K562 (cell line): ENCODE results near the gene DOK3. TPM values are rescaled to one million over a fixed set of nuclear protein-coding genes. Genes with fewer than 3 reads are reported as not detected.

Experiments
- CBFB ChIP-seq: sonication (generic); formaldehyde crosslinking; IDR thresholded peaks from 2 replicates; pipeline ENCODE4 v1.4.0; 2020; ENCODE audit warnings: mild to moderate bottlenecking, missing genetic modification reagents
- CTBP1 ChIP-seq: fragments of 450-650 bp; IDR thresholded peaks from 2 replicates; pipeline ENCODE4 v1.6.1; 2016; ENCODE audit warnings: borderline replicate concordance
- CTCF ChIP-seq, 3 experiments: IDR thresholded peaks in 2 of 3; conservative IDR thresholded peaks in 1 of 3; 2 replicates each; pipeline ENCODE4 v1.5.1; 2011 to 2012; ENCODE audit warnings: low read length in 3 of 3, mild to moderate bottlenecking in 3 of 3, control low read depth in 2 of 3, improper control_type of control experiment in 1 of 3, inconsistent platforms in 1 of 3, low read depth in 1 of 3, mixed read lengths in 1 of 3, moderate library complexity in 1 of 3; ENCODE audit not compliant: insufficient read depth in 2 of 3
- FOSL1 ChIP-seq: fragments of 200-800 bp; sonication (Bioruptor generic); conservative IDR thresholded peaks from 2 replicates; pipeline ENCODE4 v1.6.1; 2016; ENCODE audit warnings: missing genetic modification characterization, missing compliant biosample characterization
- MBD2 ChIP-seq: sonication (generic); IDR thresholded peaks from 2 replicates; pipeline ENCODE4 v1.6.1; 2016; ENCODE audit warnings: low read depth, borderline replicate concordance
- MCM7 ChIP-seq, 2 experiments: fragments of 450-650 bp; IDR thresholded peaks; 2 replicates each; pipeline ENCODE4 v1.6.1; 2016 to 2018
- NCOA1 ChIP-seq: fragments of 450-650 bp; IDR thresholded peaks from 2 replicates; pipeline ENCODE4 v1.6.1; 2016; ENCODE audit warnings: low read depth
- NCOR1 ChIP-seq: fragments of 450-650 bp; IDR thresholded peaks from 2 replicates; pipeline ENCODE4 v1.6.1; 2016; ENCODE audit warnings: mild to moderate bottlenecking, moderate library complexity
- NFE2 ChIP-seq: IDR thresholded peaks from 2 replicates; pipeline ENCODE4 v1.6.1; 2014; ENCODE audit warnings: antibody characterized with exemption, low read depth
- NR1H2 ChIP-seq: sonication (generic); formaldehyde crosslinking; IDR thresholded peaks from 2 replicates; pipeline ENCODE4 v1.4.0; 2020; ENCODE audit warnings: mild to moderate bottlenecking, missing genetic modification reagents
- RFX1 ChIP-seq: fragments of 450-650 bp; IDR thresholded peaks from 2 replicates; pipeline ENCODE4 v1.6.1; 2016; ENCODE audit warnings: mild to moderate bottlenecking, moderate library complexity
- SMAD4 ChIP-seq: fragments of 250-450 bp; sonication (Bioruptor Pico); conservative IDR thresholded peaks from 2 replicates; pipeline ENCODE4 v1.8.0; 2021; ENCODE audit warnings: inconsistent platforms, mild to moderate bottlenecking, moderate library complexity
- SNRNP70 ChIP-seq: fragments of 200-400 bp; formaldehyde crosslinking; optimal IDR thresholded peaks from 2 replicates; pipeline ENCODE3; 2017; ENCODE audit warnings: low read depth, low read length
- SREBF2 ChIP-seq: sonication (generic); formaldehyde crosslinking; IDR thresholded peaks from 2 replicates; pipeline ENCODE4 v1.4.0; 2020; ENCODE audit warnings: mild to moderate bottlenecking, missing genetic modification reagents
- USF2 ChIP-seq: sonication (generic); formaldehyde crosslinking; IDR thresholded peaks from 2 replicates; pipeline ENCODE4 v1.5.0; 2020; ENCODE audit warnings: missing genetic modification reagents
- XRCC4 ChIP-seq: IDR thresholded peaks from one replicate; pipeline ENCODE4 v1.6.1; 2011; ENCODE audit not compliant: insufficient read depth, insufficient read length; ENCODE audit errors: extremely low read depth
- ZFX ChIP-seq: sonication (generic); formaldehyde crosslinking; IDR thresholded peaks from 2 replicates; pipeline ENCODE4 v1.8.0; 2022; ENCODE audit warnings: mild to moderate bottlenecking, missing genetic modification reagents, moderate library complexity
- ZKSCAN3 ChIP-seq: fragments of 250-450 bp; sonication (Bioruptor Pico); IDR thresholded peaks from 2 replicates; pipeline ENCODE4 v1.4.0; 2020
- ZNF24 ChIP-seq: fragments of 450-650 bp; IDR thresholded peaks from 2 replicates; pipeline ENCODE4 v1.6.1; 2016
- ZNF57 ChIP-seq: fragments of 450-650 bp; formaldehyde crosslinking; IDR thresholded peaks from 2 replicates; pipeline ENCODE4 v1.4.0; 2020; ENCODE audit warnings: mild to moderate bottlenecking, moderate library complexity
- ZNF592 ChIP-seq: fragments of 450-650 bp; IDR thresholded peaks from 2 replicates; pipeline ENCODE4 v1.6.1; 2017; ENCODE audit warnings: antibody characterized with exemption, mild to moderate bottlenecking
- polyA plus RNA-seq, 8 experiments: library from polyadenylated mRNA; depleted of rRNA in 4 of 8; stranded (reverse) in 5 of 8; unstranded in 3 of 8; fragments of >200 nt; fragmentation: Nextera tagmentation in 2 of 8; fragmentation: Illumina TruSeq in 1 of 8; extraction: Ambion mirVana in 2 of 8; extraction: Trizol in 1 of 8; gene quantifications; 2 replicates each; pipeline versions ENCODE4 v1.2.1 to v1.2.3, GENCODE V29; 2011 to 2014; ENCODE audit warnings: inconsistent platforms in 1 of 8, missing spikeins in 1 of 8
- total RNA-seq, 7 experiments: library from RNA; depleted of rRNA in 6 of 7; stranded (reverse); fragments of >200 nt in 6 of 7; fragmentation: Illumina TruSeq in 2 of 7; extraction: Trizol in 2 of 7; gene quantifications; 2 replicates each; pipeline versions ENCODE4 v1.2.1 to v1.2.3, GENCODE V29; 2011 to 2021; ENCODE audit warnings: low replicate concordance in 1 of 7
- TF ChIP-seq, protein P1 (sequence below): fragments of 250-450 bp; sonication (Bioruptor Pico); IDR thresholded peaks from 2 replicates; pipeline ENCODE4 v1.4.0; 2020
- TF ChIP-seq, protein P2 (sequence below): fragments of 450-650 bp; IDR thresholded peaks from 2 replicates; pipeline ENCODE4 v1.6.1; 2016

DOK3 gene
- total and polyA plus RNA-seq, 9 of the 15 experiments (the other 6 are each of a cell fraction or from before 2014, with no cell fraction given): 1.3 to 23.0 (median 8.0) TPM

GRCh38 chr5:177496727-177497291 lies 12.8 kb downstream of the DOK3 start (continued):
- TF ChIP-seq CTCF (IDR thresholded peaks at IDR 0.05 in 2 of 3, conservative IDR thresholded peaks at IDR 0.05 in 1 of 3; ENCODE audit: insufficient read depth in 2 of 3, low read depth in 1 of 3, low read length in 3 of 3): no peak
- no peak for TF ChIP-seq XRCC4
- TF ChIP-seq, protein P1, sequence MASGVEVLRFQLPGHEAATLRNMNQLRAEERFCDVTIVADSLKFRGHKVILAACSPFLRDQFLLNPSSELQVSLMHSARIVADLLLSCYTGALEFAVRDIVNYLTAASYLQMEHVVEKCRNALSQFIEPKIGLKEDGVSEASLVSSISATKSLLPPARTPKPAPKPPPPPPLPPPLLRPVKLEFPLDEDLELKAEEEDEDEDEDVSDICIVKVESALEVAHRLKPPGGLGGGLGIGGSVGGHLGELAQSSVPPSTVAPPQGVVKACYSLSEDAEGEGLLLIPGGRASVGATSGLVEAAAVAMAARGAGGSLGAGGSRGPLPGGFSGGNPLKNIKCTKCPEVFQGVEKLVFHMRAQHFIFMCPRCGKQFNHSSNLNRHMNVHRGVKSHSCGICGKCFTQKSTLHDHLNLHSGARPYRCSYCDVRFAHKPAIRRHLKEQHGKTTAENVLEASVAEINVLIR (CRISPR knock-in tag): no peak
- TF ChIP-seq USF2: no peak
- TF ChIP-seq SMAD4 (CRISPR knock-in tag): 0 out of 2 replicates have a peak, but pooled peaks have one; percentile 23
- no peak; the same call in 1 of the 2 replicates for TF ChIP-seq MBD2
- no peak for TF ChIP-seq SNRNP70
- TF ChIP-seq ZNF24: no peak
- TF ChIP-seq CTBP1: no peak
- TF ChIP-seq FOSL1 (tag): peak; percentile 82
- no peak for TF ChIP-seq NR1H2
- TF ChIP-seq, protein P2, sequence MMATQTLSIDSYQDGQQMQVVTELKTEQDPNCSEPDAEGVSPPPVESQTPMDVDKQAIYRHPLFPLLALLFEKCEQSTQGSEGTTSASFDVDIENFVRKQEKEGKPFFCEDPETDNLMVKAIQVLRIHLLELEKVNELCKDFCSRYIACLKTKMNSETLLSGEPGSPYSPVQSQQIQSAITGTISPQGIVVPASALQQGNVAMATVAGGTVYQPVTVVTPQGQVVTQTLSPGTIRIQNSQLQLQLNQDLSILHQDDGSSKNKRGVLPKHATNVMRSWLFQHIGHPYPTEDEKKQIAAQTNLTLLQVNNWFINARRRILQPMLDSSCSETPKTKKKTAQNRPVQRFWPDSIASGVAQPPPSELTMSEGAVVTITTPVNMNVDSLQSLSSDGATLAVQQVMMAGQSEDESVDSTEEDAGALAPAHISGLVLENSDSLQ: no peak
- TF ChIP-seq NCOA1: no peak
- no peak for TF ChIP-seq MCM7 (IDR thresholded peaks at IDR 0.05)
- TF ChIP-seq SREBF2: no peak
- no peak for TF ChIP-seq RFX1
- no peak for TF ChIP-seq CBFB (CRISPR knock-in tag)
- no peak for TF ChIP-seq NCOR1
- no peak for TF ChIP-seq NFE2
- TF ChIP-seq ZKSCAN3 (CRISPR knock-in tag): no peak
- TF ChIP-seq ZNF592: no peak
- TF ChIP-seq ZNF57 (CRISPR knock-in tag): no peak
- peak; percentile 76 for TF ChIP-seq ZFX (CRISPR knock-in tag)
